Aorta (tissue), 5 donors: ENCODE results near the gene SLC1A4. TPM values are rescaled to one million over a fixed set of nuclear protein-coding genes. Genes with fewer than 3 reads are reported as not detected.
A peak's percentile ranks its signal among the peaks of the same experiment; 100 is the strongest.
"Not testable (repeated sequence)": the region's sequence is repeated elsewhere in the genome, so short reads cannot be mapped to it uniquely, and the experiment has no call there.

ENCODE experiments used
- ATAC-seq: fragments of 200-7000 bp; cut with Tn5 transposase; one replicate; pipeline ENCODE4 v1.9.1; 2022; ENCODE audit warnings: moderate library complexity; ENCODE audit not compliant: low FRiP score
- DNase-seq, 2 donors: peaks; one replicate each; pipeline ENCODE4 v3.0.0-alpha.2; 2020
- H3K27ac ChIP-seq, 2 donors: one replicate each; pipeline ENCODE4 v1.5.1; 2013; ENCODE audit warnings: low read length in 2 of 2, mild to moderate bottlenecking in 2 of 2, moderate library complexity in 2 of 2, control low read depth in 1 of 2, inconsistent platforms in 1 of 2, low read depth in 1 of 2
- H3K27me3 ChIP-seq, 2 donors: one replicate each; pipeline ENCODE4 v1.6.1; 2013; ENCODE audit warnings: control low read depth in 1 of 2, low read length in 1 of 2, mild to moderate bottlenecking in 1 of 2, moderate library complexity in 1 of 2; ENCODE audit not compliant: insufficient read depth in 2 of 2, control insufficient read depth in 1 of 2
- H3K36me3 ChIP-seq, 2 donors: one replicate each; pipeline ENCODE4 v1.6.1; 2013; ENCODE audit warnings: control low read depth in 1 of 2, low read length in 1 of 2, mild to moderate bottlenecking in 1 of 2; ENCODE audit not compliant: insufficient read depth in 2 of 2, control insufficient read depth in 1 of 2
- H3K4me1 ChIP-seq, 2 donors: one replicate each; pipeline ENCODE4 v1.6.1; 2013; ENCODE audit warnings: low read length in 2 of 2, control low read depth in 1 of 2, mild to moderate bottlenecking in 1 of 2, moderate library complexity in 1 of 2; ENCODE audit not compliant: insufficient read depth in 2 of 2, control insufficient read depth in 1 of 2
- H3K4me3 ChIP-seq, 2 donors: one replicate each; pipeline ENCODE4 v1.5.1; 2013; ENCODE audit warnings: low read length in 2 of 2, control low read depth in 1 of 2, mild to moderate bottlenecking in 1 of 2
- H3K9me3 ChIP-seq: one replicate; pipeline ENCODE4 v1.6.1; 2013; ENCODE audit warnings: mild to moderate bottlenecking, low read length; ENCODE audit not compliant: control insufficient read depth
- WGBS, 2 donors: extraction: QIAGEN DNeasy Blood & Tissue Kit; methylation state at CpG; one replicate each; pipeline ENCODE4 v1.1.7; 2013; 5-methylcytosine and 5-hydroxymethylcytosine counted together
- intact Hi-C, 2 donors: fragments of 100-400 bp; cut with DNase I; formaldehyde crosslinking; loops; one replicate each; pipeline versions ENCODE4 v1.14.2 to v1.15.0; 2022
- polyA plus RNA-seq, 2 donors: library from polyadenylated mRNA; stranded (reverse); fragments of 200-250 nt; gene quantifications; one replicate each; pipeline ENCODE4 v1.2.3, GENCODE V29; 2013
- total RNA-seq, 2 donors: library from RNA; stranded (reverse); fragmentation: NEBNext Ultra II Directional; extraction: Animal tissue kit (Norgen Biotek cat#: 25700); gene quantifications; one replicate each; pipeline ENCODE4 v1.2.1, GENCODE V29; 2021
- donor health status: healthy with polysubstance abuse.
- donor health status: Bipolar disorder and iron deficiency.
- donor health status: DM: no; HTN: no; CAD: no.
- donor health status: DM: no; HTN: no; CAD: no.
- donor health status: DM: yes; HTN: yes; CAD: no.

SLC1A4 gene
- total and polyA plus RNA-seq, 4 donors = 6.9 to 26.4 (median 17.8) TPM

GRCh38 chr2:65032019-65032975, 43.1 kb downstream of the SLC1A4 start:
- Histone ChIP-seq H3K27me3 (no peaks in the 10 kb centered on the region), H3K4me3 (no peak overlapping the region), H3K9me3 (no peaks in the 10 kb centered on the region), H3K36me3 (no peaks in the 10 kb centered on the region), H3K27ac (no peak overlapping the region), H3K4me1 (no peaks in the 10 kb centered on the region)
- ATAC-seq (peak; percentile 44), DNase-seq (no peak)
- intact Hi-C loops = no loop called here
- WGBS, 2 donors = 52 to 54% methylated on average over 13 of the region's 13 CpGs

- H3K4me1 ChIP-seq = no peaks in the 10 kb centered on the region
- intact Hi-C loops = no loop called here
- no peaks in the 10 kb centered on the region for H3K9me3 ChIP-seq
- DNase-seq = no peak
- H3K4me3 ChIP-seq = no peak overlapping the region
- no peak overlapping the region for H3K27ac ChIP-seq
- H3K36me3 ChIP-seq = no peaks in the 10 kb centered on the region
- WGBS, 2 donors = 89 to 94% methylated on average over 4 of the region's 4 CpGs
- ATAC-seq = no peak
- no peaks in the 10 kb centered on the region for H3K27me3 ChIP-seq
Observed at GRCh38 chr2:65033178-65033577, 44.0 kb downstream of the SLC1A4 start.

GRCh38 chr2:65033667-65034066, 44.5 kb downstream of the SLC1A4 start:
- H3K9me3 ChIP-seq, H3K27ac ChIP-seq, H3K4me1 ChIP-seq, intact Hi-C loops, H3K27me3 ChIP-seq, H3K4me3 ChIP-seq, H3K36me3 ChIP-seq, DNase-seq, ATAC-seq: not testable (repeated sequence)
- 86 to 87% methylated on average over 4 of the region's 4 CpGs for WGBS, 2 donors

GRCh38 chr2:65035351-65035943, 46.2 kb downstream of the SLC1A4 start:
- ATAC-seq (no peak), DNase-seq (no peak)
- Histone ChIP-seq H3K27me3 (no peaks in the 10 kb centered on the region), H3K36me3 (no peaks in the 10 kb centered on the region), H3K4me1 (no peaks in the 10 kb centered on the region), H3K4me3 (no peak overlapping the region), H3K9me3 (no peaks in the 10 kb centered on the region), H3K27ac (no peak overlapping the region)
- intact Hi-C loops = no loop called here
- WGBS, 2 donors = 85 to 86% methylated on average over 6 of the region's 6 CpGs

GRCh38 chr2:65037178-65037577, 48.0 kb downstream of the SLC1A4 start:
- H3K27me3 ChIP-seq = no peaks in the 10 kb centered on the region
- DNase-seq (no peak), ATAC-seq (no peak)
- H3K4me3 ChIP-seq = no peak overlapping the region
- H3K27ac ChIP-seq = no peak overlapping the region
- no peaks in the 10 kb centered on the region for H3K9me3 ChIP-seq
- H3K4me1 ChIP-seq = no peaks in the 10 kb centered on the region
- H3K36me3 ChIP-seq = no peaks in the 10 kb centered on the region
- intact Hi-C loops = no loop called here
- WGBS, 2 donors = 80 to 86% methylated on average over 3 of the region's 3 CpGs

- ATAC-seq (no peak), DNase-seq (no peak)
- Histone ChIP-seq H3K9me3 (no peaks in the 10 kb centered on the region), H3K27me3 (no peaks in the 10 kb centered on the region), H3K36me3 (no peaks in the 10 kb centered on the region), H3K4me3 (no peak overlapping the region), H3K4me1 (no peaks in the 10 kb centered on the region), H3K27ac (no peak overlapping the region)
- 91 to 94% methylated on average over 3 of the region's 3 CpGs for WGBS, 2 donors
- intact Hi-C loops = loop anchor here (1.0 kb wide), 1 partner anchor 122 kb away; no protein-coding TSS in a partner anchor
Observed at GRCh38 chr2:65039640-65040039, 50.4 kb downstream of the SLC1A4 start.

- H3K27ac ChIP-seq = no peak overlapping the region
- no peaks in the 10 kb centered on the region for H3K4me1 ChIP-seq
- intact Hi-C loops = loop anchor here (1.0 kb wide), 1 partner anchor 123 kb away; no protein-coding TSS in a partner anchor
- DNase-seq (peak; percentile 90 to 92), ATAC-seq (peak; percentile 96)
- no peaks in the 10 kb centered on the region for H3K27me3 ChIP-seq
- WGBS, 2 donors = 24 to 26% methylated on average over 13 of the region's 13 CpGs
- no peak overlapping the region for H3K4me3 ChIP-seq
- H3K36me3 ChIP-seq = no peaks in the 10 kb centered on the region
- no peaks in the 10 kb centered on the region for H3K9me3 ChIP-seq
Observed at GRCh38 chr2:65040400-65041261, 51.4 kb downstream of the SLC1A4 start.

GRCh38 chr2:65043001-65043400, 53.8 kb downstream of the SLC1A4 start:
- no peaks in the 10 kb centered on the region for H3K9me3 ChIP-seq
- 72 to 77% methylated on average over 2 of the region's 2 CpGs for WGBS, 2 donors
- intact Hi-C loops = no loop called here
- H3K27ac ChIP-seq = no peak overlapping the region
- H3K4me1 ChIP-seq = no peaks in the 10 kb centered on the region
- ATAC-seq (no peak), DNase-seq (no peak)
- H3K36me3 ChIP-seq = no peaks in the 10 kb centered on the region
- no peaks in the 10 kb centered on the region for H3K27me3 ChIP-seq
- no peak overlapping the region for H3K4me3 ChIP-seq
